NOMO-1 treated with DMSO at 0.1 percent for 48 hours (cell line): Measurements from ENCODE around the gene ANGPTL4.
"Not testable (repeated sequence)": the region's sequence is repeated elsewhere in the genome, so short reads cannot be mapped to it uniquely, and the experiment has no call there.

Source experiments
- DNase-seq: peaks from one replicate; lab custom pipeline; 2025; ENCODE audit not compliant: unreplicated experiment; lab: John Stamatoyannopoulos, UW

ANGPTL4 gene

DNA sequence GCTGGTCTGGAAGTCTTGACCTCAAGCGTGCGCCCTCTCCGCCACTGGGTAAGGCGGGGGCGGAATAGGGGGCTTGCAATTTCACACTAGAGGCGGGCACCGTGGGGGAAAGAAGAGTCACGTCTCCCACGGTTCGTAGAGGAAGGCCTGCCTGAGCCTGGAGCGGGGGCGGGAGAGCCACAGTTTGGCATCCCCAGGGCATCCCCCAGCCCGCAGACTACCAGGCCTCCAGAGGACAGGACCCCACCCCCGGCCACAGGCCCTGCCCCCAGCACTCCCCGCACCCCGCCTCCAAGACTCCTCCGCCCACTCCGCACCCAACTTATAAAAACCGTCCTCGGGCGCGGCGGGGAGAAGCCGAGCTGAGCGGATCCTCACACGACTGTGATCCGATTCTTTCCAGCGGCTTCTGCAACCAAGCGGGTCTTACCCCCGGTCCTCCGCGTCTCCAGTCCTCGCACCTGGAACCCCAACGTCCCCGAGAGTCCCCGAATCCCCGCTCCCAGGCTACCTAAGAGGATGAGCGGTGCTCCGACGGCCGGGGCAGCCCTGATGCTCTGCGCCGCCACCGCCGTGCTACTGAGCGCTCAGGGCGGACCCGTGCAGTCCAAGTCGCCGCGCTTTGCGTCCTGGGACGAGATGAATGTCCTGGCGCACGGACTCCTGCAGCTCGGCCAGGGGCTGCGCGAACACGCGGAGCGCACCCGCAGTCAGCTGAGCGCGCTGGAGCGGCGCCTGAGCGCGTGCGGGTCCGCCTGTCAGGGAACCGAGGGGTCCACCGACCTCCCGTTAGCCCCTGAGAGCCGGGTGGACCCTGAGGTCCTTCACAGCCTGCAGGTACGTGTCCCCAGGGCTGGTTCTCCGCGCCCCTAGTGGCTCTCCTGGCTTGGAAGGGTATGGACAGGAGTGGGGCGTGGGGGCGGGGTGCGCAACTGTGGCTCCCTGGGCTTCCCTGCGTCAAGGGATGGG, at the start of gene ANGPTL4:
Gene ANGPTL4 (plus strand): TSS at position 353 of the 969 bp plus-strand sequence. CDS start 167 bp downstream, at position 520.
- DNase-seq = no peak

- DNase-seq = not testable (repeated sequence)
Observed at GRCh38 chr19:8314981-8315640, 48.8 kb upstream of the ANGPTL4 start.

DNA sequence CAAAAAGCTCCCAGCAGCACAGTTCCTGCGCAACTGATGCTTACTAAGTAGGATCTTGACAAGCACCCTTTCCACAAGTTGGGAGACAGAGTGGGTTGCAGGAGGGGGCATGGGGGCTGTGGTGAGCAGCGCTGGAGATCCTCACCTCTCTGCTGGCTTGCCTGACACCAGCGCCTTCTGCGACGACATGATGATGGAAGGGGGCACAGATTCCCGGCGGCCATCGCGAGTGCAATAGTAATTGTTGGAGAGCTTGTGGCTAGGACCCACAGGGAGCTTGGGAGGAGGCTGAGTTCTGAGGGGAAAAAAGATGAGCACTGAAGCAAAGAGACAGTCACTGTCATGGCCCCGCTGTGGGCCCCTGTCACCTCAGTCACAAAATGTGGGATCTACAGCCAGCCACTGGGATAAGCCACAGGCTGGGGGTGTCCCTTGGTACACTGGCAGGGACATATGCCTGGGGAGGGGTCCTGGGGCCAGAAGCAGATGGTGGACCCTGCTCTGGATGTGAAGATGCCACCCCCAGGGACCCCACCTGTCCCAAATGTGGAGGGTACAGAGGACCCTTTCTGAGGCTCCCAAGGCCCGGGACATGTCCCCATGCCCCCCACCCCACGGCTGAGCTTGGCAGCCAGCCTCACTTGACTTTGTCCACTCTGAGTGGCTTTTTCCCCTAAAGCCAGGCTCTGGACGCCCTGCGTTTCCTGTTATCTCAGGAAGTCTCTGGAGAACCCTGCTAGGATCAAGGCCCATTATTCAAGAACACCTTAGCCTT, 47.4 kb upstream of the ANGPTL4 start:
- DNase-seq = no peak

DNA sequence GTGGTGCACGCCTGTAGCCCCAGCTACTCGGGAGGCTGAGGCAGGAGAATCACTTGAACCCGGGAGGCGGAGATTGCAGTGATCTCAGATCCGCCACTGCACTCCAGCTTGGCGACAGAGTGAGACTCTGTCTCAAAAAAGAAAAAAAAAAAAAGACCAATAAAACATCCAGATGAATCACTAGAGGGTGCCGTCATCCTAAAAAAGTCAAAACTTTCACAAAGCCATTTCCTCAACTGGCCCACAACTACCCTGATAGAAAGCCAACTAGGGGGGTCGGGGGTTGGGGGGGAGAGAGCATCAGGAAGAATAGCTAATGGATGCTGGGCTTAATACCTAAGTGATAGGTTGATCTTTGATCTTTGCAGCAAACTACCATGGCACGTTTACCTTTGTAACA, 45.1 kb upstream of the ANGPTL4 start:
- DNase-seq = not testable (repeated sequence)

DNA sequence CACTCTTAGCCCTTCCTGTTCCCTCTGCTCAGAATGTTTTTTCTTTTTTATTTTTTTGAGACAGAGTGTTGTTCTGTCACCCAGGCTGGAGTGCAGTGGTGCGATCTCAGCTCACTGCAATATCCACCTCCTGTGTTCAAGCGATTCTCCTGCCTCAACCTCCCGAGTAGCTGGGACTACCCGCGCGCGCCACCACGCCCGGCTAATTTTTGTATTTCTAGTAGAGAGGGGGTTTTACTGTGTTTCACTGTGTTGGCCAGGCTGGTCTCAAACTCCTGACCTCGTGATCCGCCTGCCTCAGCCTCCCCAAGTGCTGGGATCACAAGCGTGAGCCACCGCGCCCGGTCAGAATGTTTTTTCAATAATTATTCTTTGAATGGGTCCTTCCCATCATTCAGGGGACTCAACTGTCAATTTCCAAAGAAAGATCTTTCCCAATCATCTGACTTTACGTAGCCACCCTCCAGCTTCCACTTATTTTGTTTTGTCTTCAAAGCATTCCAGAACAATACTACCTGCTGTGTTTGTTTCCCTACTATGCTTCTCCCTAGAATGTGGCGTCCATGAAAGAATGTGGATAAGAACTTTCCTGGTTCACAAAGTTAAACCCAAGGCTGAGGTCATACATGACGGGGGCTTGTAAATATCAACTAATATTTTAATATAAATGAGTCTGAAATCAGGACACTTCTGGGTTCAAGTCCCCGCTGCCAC, 44.0 kb upstream of the ANGPTL4 start:
- no peak for DNase-seq

DNA sequence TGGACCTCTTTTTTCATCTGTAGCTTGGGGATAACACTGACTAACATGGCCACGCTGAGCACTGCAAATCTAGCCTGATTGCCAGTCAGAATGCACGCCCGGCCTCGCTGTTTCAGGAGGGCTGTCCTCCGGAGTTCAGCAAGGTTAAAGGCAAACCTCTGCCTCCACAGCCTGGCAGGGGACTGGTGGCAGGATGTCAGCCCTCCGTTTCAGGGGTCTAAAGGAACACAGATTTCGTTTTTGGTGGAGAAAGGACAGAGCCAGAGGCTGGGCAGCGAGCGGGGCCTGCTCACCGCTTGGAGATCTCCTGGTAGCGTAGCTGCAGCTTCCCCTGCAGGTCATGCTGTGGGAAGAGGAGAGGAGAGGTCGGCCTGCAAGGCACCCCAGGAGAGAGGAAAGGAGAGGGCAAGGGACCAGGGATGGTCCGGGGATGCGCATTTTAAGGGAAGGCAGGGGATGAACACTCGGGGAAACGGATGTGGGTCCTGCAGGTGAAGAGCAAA, 43.3 kb upstream of the ANGPTL4 start:
- DNase-seq = no peak

- peak; percentile 92 for DNase-seq
Observed at GRCh38 chr19:8321067-8321985, 42.6 kb upstream of the ANGPTL4 start, which contains the start of the genes NDUFA7 and RPS28. TSS of gene NDUFA7 (minus strand) at chr19:8321375. CDS start at chr19:8321358, 17 bp downstream. TSS of gene RPS28 (plus strand) at chr19:8321496. CDS start at chr19:8321531, 35 bp downstream.

GRCh38 chr19:8321986-8322637, 41.8 kb upstream of the ANGPTL4 start:
- DNase-seq = no peak

DNA sequence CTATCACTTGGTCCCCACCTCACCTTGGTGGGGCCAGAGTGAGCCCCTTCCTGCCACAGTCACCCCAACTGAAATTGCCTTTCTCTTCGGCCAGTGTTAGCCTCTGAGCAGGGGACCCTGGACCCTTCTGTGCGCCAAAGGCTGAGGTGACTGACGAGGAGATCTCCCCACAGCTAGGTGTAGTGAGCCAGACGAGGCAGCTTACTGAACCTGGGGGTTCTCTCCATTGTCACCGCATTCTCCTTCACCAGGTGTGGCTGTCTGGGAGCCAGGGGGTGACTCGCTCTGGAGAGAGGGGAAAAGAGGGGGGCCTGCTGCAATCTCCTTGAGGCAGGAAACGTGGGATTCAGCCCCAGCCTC, 41.3 kb upstream of the ANGPTL4 start:
- no peak for DNase-seq

DNA sequence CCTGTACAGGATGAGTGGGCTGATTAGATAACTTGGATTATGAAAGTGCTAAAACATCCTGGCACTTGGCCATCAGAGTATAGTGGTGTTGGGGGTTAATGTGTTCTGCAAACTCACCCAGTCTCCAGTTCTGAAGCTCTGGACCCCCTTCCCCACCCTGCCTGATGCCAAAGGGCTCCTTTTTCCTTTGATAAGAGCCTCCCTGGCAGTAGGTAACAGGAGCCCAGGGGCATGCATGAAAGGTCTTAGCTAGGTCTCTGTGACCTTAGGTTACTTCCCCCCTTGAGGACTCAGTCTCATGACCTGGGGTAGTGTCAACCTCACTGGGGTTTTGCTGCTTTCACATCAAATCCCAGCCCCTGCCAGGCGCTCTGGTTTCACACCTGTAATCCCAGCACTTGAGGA, 40.2 kb upstream of the ANGPTL4 start:
- DNase-seq = no peak

GRCh38 chr19:8324186-8325050, 39.5 kb upstream of the ANGPTL4 start:
- no peak for DNase-seq

GRCh38 chr19:8325454-8325853, 38.5 kb upstream of the ANGPTL4 start:
- DNase-seq = no peak

- no peak for DNase-seq
Observed at GRCh38 chr19:8329996-8330395, 34.0 kb upstream of the ANGPTL4 start.

DNA sequence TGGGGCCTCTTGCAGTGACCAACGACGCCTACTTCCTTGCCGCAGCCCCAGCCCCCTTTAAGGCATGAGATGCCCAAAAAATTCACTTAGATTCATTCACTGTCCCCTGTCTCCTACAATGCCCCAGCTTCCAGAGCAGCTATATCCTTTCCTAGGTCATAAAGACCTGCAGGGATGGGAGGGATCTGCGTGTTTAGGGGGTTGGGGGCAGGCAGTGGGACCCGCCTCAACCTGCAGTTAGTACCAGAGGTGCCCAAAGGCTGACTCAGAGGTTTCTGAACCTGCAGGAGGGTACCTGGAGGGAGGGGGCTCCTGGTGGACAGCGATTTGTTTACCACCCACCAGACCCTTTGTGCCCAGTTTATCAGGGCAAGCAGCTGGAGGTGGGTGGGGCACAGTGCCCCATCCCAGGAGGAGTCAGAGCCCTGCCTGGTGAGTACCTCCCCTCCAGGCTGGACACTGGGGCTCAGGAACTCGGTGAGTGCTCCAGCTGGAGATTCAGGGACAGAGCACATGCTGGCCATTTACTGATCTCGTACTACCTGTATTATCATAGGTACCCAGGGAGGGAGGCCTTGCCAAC, 32.6 kb upstream of the ANGPTL4 start:
- no peak for DNase-seq

DNA sequence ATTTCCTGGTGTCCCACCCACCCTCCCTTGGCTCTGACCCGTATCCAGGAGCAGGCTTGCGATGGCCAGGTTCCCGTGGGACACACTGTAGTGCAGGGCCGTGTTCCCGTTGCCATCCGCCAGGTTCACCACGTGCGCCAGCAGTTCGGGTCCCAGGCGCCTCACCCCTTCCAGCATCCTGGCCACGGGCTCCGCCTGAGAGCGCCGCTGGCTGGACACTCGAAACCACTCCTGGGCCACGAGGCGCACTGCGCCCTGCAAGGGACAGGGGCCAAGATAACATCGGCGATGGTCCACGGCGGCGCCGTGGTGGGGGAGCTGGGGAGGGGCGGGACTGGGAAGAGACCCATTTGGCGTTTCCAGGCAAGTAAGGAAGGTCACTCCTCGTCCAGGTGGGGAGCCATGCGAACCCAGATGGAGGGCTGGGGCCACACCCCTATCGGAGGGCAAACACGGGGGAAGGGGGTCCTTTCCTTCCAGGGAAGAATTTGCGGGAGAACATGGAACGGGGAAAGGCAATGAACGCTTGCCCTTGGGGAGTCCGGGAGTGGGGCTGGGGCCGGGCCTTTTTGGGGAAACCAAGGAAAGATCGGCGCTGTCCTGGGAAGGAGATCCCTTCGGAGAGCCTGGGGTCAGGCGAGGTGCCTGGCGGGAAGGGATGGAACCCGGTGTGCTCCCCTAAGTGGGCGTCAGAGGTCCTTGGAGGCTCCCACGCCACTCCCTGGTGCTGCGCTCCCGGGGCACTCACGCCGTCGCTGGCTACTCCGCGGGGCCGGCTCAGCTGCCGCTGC, 30.8 kb upstream of the ANGPTL4 start:
- no peak for DNase-seq

DNA sequence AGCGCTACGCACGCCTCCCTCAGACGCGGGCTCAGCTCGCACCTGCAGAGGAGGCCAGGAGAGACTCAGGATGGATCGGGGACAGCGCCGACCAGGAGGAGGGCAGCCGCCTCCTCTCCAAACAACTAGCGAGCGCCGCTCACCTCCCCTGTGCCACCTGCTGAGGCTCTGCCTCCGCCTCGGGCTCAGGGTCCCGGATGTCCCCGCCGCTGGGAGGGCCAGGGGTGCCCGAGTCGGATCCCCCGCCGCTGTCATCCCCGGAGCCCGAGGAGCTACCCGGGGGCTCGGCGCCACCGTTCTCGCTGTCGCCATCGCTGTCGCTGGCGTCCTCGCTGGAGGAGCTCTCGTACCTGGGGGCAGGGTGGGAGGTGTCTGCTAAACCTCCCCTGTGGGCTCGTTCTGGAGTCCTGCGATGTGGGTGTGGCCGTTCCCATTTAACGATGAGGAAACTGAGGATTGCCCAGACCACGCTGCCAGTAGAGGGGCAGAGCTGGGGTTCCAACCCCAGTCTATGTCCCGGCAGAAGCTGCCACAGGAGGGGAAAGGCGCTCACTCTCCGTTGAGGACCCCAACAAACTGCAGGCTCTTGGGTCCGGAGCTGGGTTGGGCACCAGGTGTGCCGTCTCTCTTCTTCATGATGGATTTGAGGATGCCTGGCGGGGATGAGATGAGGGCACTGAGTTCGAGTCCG, 30.0 kb upstream of the ANGPTL4 start:
- no peak for DNase-seq
